D721Med (cell line): Measurements from ENCODE around the gene NDUFAF7.
A peak's percentile ranks its signal among the peaks of the same experiment; 100 is the strongest.

Experiments
- DNase-seq: peaks from one replicate; pipeline ENCODE4 v3.0.0; 2011; ENCODE audit warnings: low spot score; ENCODE audit not compliant: insufficient read length
- FAIRE-seq: peaks from 2 replicates; lab custom pipeline; 2011; peaks lifted over from hg19 to GRCh38; lab: Jason Lieb, UNC
- CTCF ChIP-seq: IDR thresholded peaks from 2 replicates; pipeline ENCODE4 v1.5.1; 2012; ENCODE audit warnings: mild to moderate bottlenecking, control low read depth; ENCODE audit not compliant: insufficient read depth; ENCODE audit errors: missing control alignments

NDUFAF7 gene

GRCh38 chr2:37268111-37268510 lies 36.7 kb downstream of the NDUFAF7 start:
- DNase-seq = no peak
- FAIRE-seq = no peak
- TF ChIP-seq CTCF = no peak

GRCh38 chr2:37271376-37272067 lies 40.1 kb downstream of the NDUFAF7 start:
- FAIRE-seq (no peak), DNase-seq (no peak)
- TF ChIP-seq CTCF = no peak

GRCh38 chr2:37274359-37274965 lies 43.0 kb downstream of the NDUFAF7 start:
- FAIRE-seq (no peak), DNase-seq (no peak)
- no peak for TF ChIP-seq CTCF

GRCh38 chr2:37276291-37276690 lies 44.8 kb downstream of the NDUFAF7 start:
- DNase-seq (no peak), FAIRE-seq (no peak)
- no peak for TF ChIP-seq CTCF

- FAIRE-seq (no peak), DNase-seq (no peak)
- TF ChIP-seq CTCF = peak; percentile 6
Measured at GRCh38 chr2:37281916-37282315, 50.5 kb downstream of the NDUFAF7 start.

GRCh38 chr2:37282746-37283145 lies 51.3 kb downstream of the NDUFAF7 start:
- FAIRE-seq (no peak), DNase-seq (no peak)
- no peak for TF ChIP-seq CTCF

GRCh38 chr2:37283207-37283606 lies 51.7 kb downstream of the NDUFAF7 start:
- no peak for TF ChIP-seq CTCF
- no peak for FAIRE-seq
- no peak for DNase-seq
